Activated B cell treated with CpG ODN at 0.5 μM for 24 hours (primary cell): ENCODE results near the gene PRR36. TPM values are rescaled to one million over a fixed set of nuclear protein-coding genes. Genes with fewer than 3 reads are reported as not detected.

ENCODE experiments used
- ATAC-seq: fragments of 200-7000 bp; cut with Tn5 transposase; one replicate; pipeline ENCODE4 v1.10.0; 2021; ENCODE audit warnings: low read depth, mild to moderate bottlenecking, moderate library complexity
- CTCF ChIA-PET: fragments of 350-600 bp; sonication (Branson Sonifier 250); formaldehyde crosslinking; loops from one replicate; lab custom pipeline; 2021; ENCODE audit warnings: antibody characterized with exemption; lab: Charles Lee
- POLR2A ChIA-PET: fragments of 350-600 bp; sonication (Branson Sonifier 250); formaldehyde crosslinking; loops from one replicate; lab custom pipeline; 2021; ENCODE audit warnings: antibody characterized with exemption; lab: Charles Lee
- DNase-seq: peaks from one replicate; pipeline ENCODE4 v3.0.0; 2022
- H3K27ac Mint-ChIP-seq: one replicate; pipeline ENCODE4 v1.8.0; 2020; ENCODE audit warnings: mixed read lengths
- H3K27me3 Mint-ChIP-seq: one replicate; pipeline ENCODE4 v1.8.0; 2021; ENCODE audit warnings: mixed read lengths
- H3K36me3 Mint-ChIP-seq: one replicate; pipeline ENCODE4 v1.8.0; 2021; ENCODE audit warnings: low read depth, mixed read lengths
- H3K4me1 Mint-ChIP-seq: one replicate; pipeline ENCODE4 v1.8.0; 2021; ENCODE audit warnings: mixed read lengths
- H3K4me3 Mint-ChIP-seq: one replicate; pipeline ENCODE4 v1.8.0; 2020; ENCODE audit warnings: mild to moderate bottlenecking, mixed read lengths
- H3K9me3 Mint-ChIP-seq: one replicate; pipeline ENCODE4 v1.8.0; 2020; ENCODE audit warnings: mixed read lengths
- intact Hi-C: fragments of 100-400 bp; cut with micrococcal nuclease; formaldehyde crosslinking; loops from one replicate; pipeline ENCODE4 v1.15.1; 2024
- total RNA-seq: library from RNA; stranded (reverse); gene quantifications from 2 replicates; pipeline ENCODE4 v1.2.3, GENCODE V29; 2022
- TF ChIP-seq, protein P1 (sequence below): fragments of 200-600 bp; IDR thresholded peaks from one replicate; pipeline ENCODE4 v1.8.0; 2022; ENCODE audit warnings: antibody characterized with exemption, mild to moderate bottlenecking

Gene PRR36
- total RNA-seq, 1 donor from 2014 or later = not detected

DNA sequence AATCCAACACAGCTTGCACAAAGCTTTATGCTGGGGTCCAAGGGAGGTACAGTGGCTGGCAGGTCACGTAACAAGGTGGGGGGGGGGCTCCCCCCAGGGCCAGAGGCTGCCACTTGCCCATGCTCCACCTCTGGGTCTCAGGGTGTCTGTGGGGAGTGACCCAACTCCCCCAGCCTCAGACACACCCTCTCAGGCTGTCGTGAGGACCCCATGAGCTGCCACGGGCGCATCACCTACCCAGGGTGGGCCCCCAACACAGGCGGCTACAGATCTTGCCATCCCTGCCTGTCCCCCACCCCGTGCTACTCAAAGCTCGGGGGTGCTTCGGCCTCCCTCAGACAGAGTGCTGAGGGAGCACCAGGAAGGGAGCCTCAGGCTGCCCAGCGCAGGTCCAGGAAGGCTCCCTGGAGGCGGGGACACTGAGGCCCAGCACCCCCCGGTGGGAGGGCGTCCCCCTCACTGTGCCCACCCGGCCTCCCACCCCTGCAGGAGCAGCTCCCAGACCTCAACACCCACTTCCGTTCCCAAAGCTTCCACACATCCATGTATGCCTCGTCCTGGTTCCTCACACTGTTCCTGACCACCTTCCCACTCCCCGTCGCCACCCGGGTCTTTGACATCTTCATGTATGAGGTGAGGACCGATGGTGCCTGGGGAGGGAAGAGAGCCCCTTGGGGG, 23.1 kb downstream of the PRR36 start:
- Mint-ChIP-seq H3K9me3 (no peaks in the 10 kb centered on the region), H3K36me3 (no peaks in the 10 kb centered on the region), H3K4me3 (no peak overlapping the region), H3K27me3 (no peaks in the 10 kb centered on the region), H3K4me1 (peaks cover 4% of the 10 kb centered on the region), H3K27ac (no peak overlapping the region)
- ATAC-seq (no peak), DNase-seq (no peak)
- CTCF ChIA-PET = no interaction called here
- POLR2A ChIA-PET = interaction anchor here (0.6 kb wide), 1 partner anchor 1289 kb away, joined by 3 read pairs; no protein-coding TSS in a partner anchor
- TF ChIP-seq, protein P1, sequence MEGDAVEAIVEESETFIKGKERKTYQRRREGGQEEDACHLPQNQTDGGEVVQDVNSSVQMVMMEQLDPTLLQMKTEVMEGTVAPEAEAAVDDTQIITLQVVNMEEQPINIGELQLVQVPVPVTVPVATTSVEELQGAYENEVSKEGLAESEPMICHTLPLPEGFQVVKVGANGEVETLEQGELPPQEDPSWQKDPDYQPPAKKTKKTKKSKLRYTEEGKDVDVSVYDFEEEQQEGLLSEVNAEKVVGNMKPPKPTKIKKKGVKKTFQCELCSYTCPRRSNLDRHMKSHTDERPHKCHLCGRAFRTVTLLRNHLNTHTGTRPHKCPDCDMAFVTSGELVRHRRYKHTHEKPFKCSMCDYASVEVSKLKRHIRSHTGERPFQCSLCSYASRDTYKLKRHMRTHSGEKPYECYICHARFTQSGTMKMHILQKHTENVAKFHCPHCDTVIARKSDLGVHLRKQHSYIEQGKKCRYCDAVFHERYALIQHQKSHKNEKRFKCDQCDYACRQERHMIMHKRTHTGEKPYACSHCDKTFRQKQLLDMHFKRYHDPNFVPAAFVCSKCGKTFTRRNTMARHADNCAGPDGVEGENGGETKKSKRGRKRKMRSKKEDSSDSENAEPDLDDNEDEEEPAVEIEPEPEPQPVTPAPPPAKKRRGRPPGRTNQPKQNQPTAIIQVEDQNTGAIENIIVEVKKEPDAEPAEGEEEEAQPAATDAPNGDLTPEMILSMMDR = no peak
- intact Hi-C loops = no loop called here

DNA sequence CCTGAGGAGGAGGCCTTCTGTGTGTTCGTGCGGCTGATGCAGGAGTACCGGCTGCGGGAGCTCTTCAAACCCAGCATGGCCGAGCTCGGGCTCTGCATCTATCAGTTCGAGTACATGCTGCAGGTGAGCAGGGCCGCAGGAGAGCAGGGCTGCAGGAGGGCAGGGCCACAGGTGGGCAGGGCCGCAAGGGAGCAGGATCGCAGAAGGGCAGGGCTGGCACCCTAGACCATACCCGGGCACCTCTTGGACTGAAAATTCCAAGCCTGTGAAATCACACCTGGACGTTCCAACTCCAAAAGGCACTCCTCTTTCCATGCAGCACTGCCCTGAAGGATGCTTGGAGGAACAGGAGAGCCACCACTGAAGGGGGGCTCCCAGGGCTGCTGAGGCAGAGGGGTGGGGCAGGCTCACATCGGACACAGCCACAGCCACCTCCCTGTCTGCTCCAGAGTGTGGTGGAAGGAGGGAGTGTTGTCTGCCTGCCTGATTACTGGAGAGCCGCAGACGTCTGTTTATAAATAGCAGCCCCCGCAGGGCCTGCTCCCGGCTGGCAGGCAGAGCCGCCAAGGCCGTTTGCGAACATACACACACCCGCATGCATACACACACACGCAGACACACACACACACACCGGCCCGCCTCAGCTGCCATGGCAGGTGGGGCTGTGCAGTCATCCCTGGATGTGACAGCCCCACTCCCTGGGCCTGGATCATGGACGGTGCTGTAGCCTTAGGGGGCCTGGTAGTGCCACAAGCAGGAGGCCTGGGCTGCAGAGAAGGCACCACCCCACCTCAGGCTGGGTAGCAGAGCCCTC, 24.0 kb downstream of the PRR36 start:
- POLR2A ChIA-PET = interaction anchor here (0.6 kb wide), 1 partner anchor 1288 kb away, joined by 3 read pairs; no protein-coding TSS in a partner anchor
- Mint-ChIP-seq H3K4me1 (peaks cover 4% of the 10 kb centered on the region), H3K4me3 (no peak overlapping the region), H3K27ac (no peak overlapping the region), H3K36me3 (no peaks in the 10 kb centered on the region), H3K9me3 (no peaks in the 10 kb centered on the region), H3K27me3 (no peaks in the 10 kb centered on the region)
- TF ChIP-seq, protein P1 = no peak
- DNase-seq (no peak), ATAC-seq (no peak)
- intact Hi-C loops = no loop called here
- CTCF ChIA-PET = no interaction called here

DNA sequence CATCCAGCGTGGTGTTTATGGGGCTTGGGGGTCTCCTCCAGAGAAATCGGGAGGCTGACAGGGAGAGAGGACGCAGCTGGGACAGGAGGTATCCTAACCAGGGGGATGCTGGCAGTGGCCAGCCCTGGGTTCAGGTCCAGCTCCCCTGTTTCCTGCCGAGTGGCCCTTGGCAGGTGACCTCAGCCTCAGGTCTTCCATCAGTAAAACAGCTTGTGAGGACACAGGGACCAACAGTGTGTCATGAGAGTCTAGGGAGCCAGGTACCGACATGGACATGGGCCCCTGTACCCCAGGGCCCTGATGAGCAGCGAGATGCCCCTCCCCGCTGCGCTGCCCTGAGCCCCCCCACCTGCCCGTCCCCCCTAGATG, 24.6 kb downstream of the PRR36 start:
- CTCF ChIA-PET = no interaction called here
- TF ChIP-seq, protein P1 = no peak
- intact Hi-C loops = no loop called here
- POLR2A ChIA-PET = no interaction called here
- no peaks in the 10 kb centered on the region for H3K36me3 Mint-ChIP-seq
- H3K4me3 Mint-ChIP-seq = no peak overlapping the region
- ATAC-seq (no peak), DNase-seq (no peak)
- no peak overlapping the region for H3K27ac Mint-ChIP-seq
- H3K27me3 Mint-ChIP-seq = no peaks in the 10 kb centered on the region
- H3K4me1 Mint-ChIP-seq = peaks cover 4% of the 10 kb centered on the region
- no peaks in the 10 kb centered on the region for H3K9me3 Mint-ChIP-seq

DNA sequence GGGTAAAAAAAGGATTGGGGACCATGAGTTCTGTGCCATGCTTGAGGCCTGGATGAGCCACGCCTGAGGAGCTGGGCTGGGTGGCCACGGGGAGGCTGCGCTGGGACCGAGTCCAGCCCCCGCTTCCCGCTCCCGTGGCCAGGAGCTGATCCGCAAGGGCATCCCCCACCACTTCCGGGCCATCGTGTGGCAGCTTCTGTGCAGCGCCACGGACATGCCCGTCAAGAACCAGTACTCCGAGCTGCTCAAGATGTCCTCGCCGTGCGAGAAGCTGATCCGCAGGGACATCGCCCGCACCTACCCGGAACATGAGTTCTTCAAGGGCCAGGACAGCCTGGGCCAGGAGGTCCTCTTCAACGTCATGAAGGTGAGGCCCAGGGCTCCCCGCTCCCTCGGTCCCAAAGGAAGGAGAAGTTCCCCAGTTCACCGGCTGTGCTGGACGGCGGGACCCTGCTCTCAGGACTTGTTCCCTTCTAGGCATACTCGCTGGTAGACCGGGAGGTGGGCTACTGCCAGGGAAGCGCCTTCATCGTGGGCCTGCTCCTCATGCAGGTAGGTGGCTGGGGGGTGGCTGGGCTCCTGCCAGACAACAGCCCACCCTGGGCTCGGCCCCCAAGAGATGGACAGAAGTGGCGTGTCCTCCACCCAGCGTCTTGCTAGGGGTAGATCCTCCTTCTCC, 25.3 kb downstream of the PRR36 start:
- Mint-ChIP-seq H3K27ac (no peak overlapping the region), H3K9me3 (no peaks in the 10 kb centered on the region), H3K36me3 (no peaks in the 10 kb centered on the region), H3K4me3 (no peak overlapping the region), H3K27me3 (no peaks in the 10 kb centered on the region), H3K4me1 (peaks cover 4% of the 10 kb centered on the region)
- intact Hi-C loops = no loop called here
- ChIA-PET CTCF (interaction anchor here (0.8 kb wide), 1 partner anchor 49 kb away, joined by 3 read pairs; no protein-coding TSS in a partner anchor), POLR2A (no interaction called here)
- DNase-seq (no peak), ATAC-seq (no peak)
- TF ChIP-seq, protein P1 = no peak

DNA sequence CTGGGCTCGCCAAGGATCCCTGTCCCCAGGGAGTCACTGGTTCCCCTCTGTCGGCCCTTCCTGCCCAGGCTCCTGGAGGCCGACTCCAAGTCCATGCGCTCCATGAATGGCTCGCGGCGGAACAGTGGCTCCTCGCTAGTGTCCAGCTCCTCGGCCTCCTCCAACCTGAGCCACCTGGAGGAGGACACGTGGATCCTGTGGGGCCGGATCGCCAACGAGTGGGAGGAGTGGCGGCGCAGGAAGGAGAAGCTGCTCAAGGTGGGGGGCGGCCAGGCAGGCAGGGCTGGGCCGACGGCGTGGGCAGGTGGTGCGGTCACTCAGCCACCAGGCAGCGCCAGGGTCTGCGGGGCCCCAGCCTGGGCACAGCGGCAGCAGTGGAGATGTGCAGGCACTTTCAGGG, 26.5 kb downstream of the PRR36 start:
- TF ChIP-seq, protein P1 = no peak
- ATAC-seq = no peak
- CTCF ChIA-PET = no interaction called here
- POLR2A ChIA-PET = interaction anchor here (0.7 kb wide), 1 partner anchor 186 kb away, joined by 3 read pairs; no protein-coding TSS in a partner anchor
- intact Hi-C loops = no loop called here
- Mint-ChIP-seq H3K4me1 (no peaks in the 10 kb centered on the region), H3K9me3 (no peaks in the 10 kb centered on the region), H3K27ac (no peak overlapping the region), H3K36me3 (no peaks in the 10 kb centered on the region), H3K27me3 (no peaks in the 10 kb centered on the region), H3K4me3 (no peak overlapping the region)
- DNase-seq = no peak
